HepG2 (cell line): ENCODE data around the gene FAM161A. TPM values are rescaled to one million over a fixed set of nuclear protein-coding genes. Genes with fewer than 3 reads are reported as not detected.

Experiments
- ERF ChIP-seq: IDR thresholded peaks from 2 replicates; pipeline ENCODE4 v1.6.1; 2018; ENCODE audit warnings: missing biosample characterization, missing genetic modification reagents
- ESRRA ChIP-seq: sonication (generic); formaldehyde crosslinking; IDR thresholded peaks from 2 replicates; pipeline ENCODE4 v1.5.1; 2020; ENCODE audit warnings: mild to moderate bottlenecking, low read depth, missing genetic modification reagents
- KAT2B ChIP-seq: fragments of 150-350 bp; IDR thresholded peaks from 2 replicates; pipeline ENCODE4 v1.6.1; 2014; ENCODE audit warnings: low read depth, low read length, borderline replicate concordance
- RFXAP ChIP-seq: sonication (generic); formaldehyde crosslinking; IDR thresholded peaks from 2 replicates; pipeline ENCODE4 v1.4.0; 2020; ENCODE audit warnings: missing genetic modification reagents, borderline replicate concordance
- THAP9 ChIP-seq: sonication (generic); formaldehyde crosslinking; IDR thresholded peaks from 2 replicates; pipeline ENCODE4; 2020; ENCODE audit warnings: missing genetic modification reagents, mild to moderate bottlenecking, borderline replicate concordance
- ZBED4 ChIP-seq: sonication (generic); formaldehyde crosslinking; IDR thresholded peaks from 2 replicates; pipeline ENCODE4 v1.4.0; 2020; ENCODE audit warnings: missing genetic modification reagents, borderline replicate concordance
- ZBTB38 ChIP-seq: sonication (generic); formaldehyde crosslinking; IDR thresholded peaks from 2 replicates; pipeline ENCODE4 v1.5.1; 2020; ENCODE audit warnings: mild to moderate bottlenecking, missing genetic modification reagents
- ZNF275 ChIP-seq: sonication (generic); formaldehyde crosslinking; IDR thresholded peaks from 2 replicates; pipeline ENCODE4 v1.8.0; 2022; ENCODE audit warnings: missing genetic modification reagents, mild to moderate bottlenecking, inconsistent platforms, borderline replicate concordance
- ZNF687 ChIP-seq: sonication (generic); formaldehyde crosslinking; IDR thresholded peaks from 2 replicates; pipeline ENCODE4 v1.5.1; 2020; ENCODE audit warnings: mild to moderate bottlenecking, missing genetic modification reagents, moderate library complexity
- polyA plus RNA-seq, 8 experiments: library from polyadenylated mRNA; depleted of rRNA in 3 of 8; stranded (reverse) in 7 of 8; unstranded in 1 of 8; fragments of >200 nt; fragmentation: Illumina TruSeq in 4 of 8; extraction: Trizol in 4 of 8; gene quantifications; 2 replicates each; pipeline versions ENCODE4 v1.2.1 to v1.2.3, GENCODE V29; 2011 to 2016; ENCODE audit warnings: low read depth in 4 of 8, missing spikeins in 1 of 8, mixed read lengths in 1 of 8; ENCODE audit not compliant: insufficient read depth in 1 of 8
- total RNA-seq, 5 experiments: library from RNA; depleted of rRNA; stranded (reverse); fragments of >200 nt; fragmentation: Illumina TruSeq; extraction: Trizol; gene quantifications; 2 replicates each; pipeline ENCODE4 v1.2.3, GENCODE V29; 2016; ENCODE audit warnings: low read depth in 1 of 5

The FAM161A gene
- total and polyA plus RNA-seq, 2 of the 13 experiments (the other 11 are each of a cell fraction or from before 2014, with no cell fraction given): 2.7 to 3.4 TPM

GRCh38 chr2:61793389-61793836, 60.4 kb downstream of the FAM161A start (continued):
- no peak for TF ChIP-seq KAT2B
- no peak for TF ChIP-seq RFXAP (CRISPR knock-in tag)
- no peak for TF ChIP-seq ZBED4 (CRISPR knock-in tag)
- TF ChIP-seq ERF (CRISPR knock-in tag): peak; percentile 63; the same call in 1 of the 2 replicates
- TF ChIP-seq THAP9 (CRISPR knock-in tag): no peak
- peak; percentile 54; the same call in 1 of the 2 replicates for TF ChIP-seq ZBTB38 (CRISPR knock-in tag)
- no peak for TF ChIP-seq ZNF275 (CRISPR knock-in tag)
- peak; percentile 62 for TF ChIP-seq ZNF687 (CRISPR knock-in tag)
- TF ChIP-seq ESRRA (CRISPR knock-in tag): no peak
